Stimulated activated CD8-positive, alpha-beta memory T cell treated with anti-CD3 and anti-CD28 coated beads, Interleukin-4, amount 100 ng/mL, for 24 hours (primary cell): Measurements from ENCODE around the gene ACOXL.

Source experiments
- DNase-seq: peaks from one replicate; pipeline ENCODE4 v3.0.0-alpha.2; 2020; ENCODE audit warnings: low read depth

ACOXL gene

GRCh38 chr2:110875384-110875725 is 143.0 kb downstream of the ACOXL start:
- DNase-seq, result no peak

- DNase-seq, result no peak
Measured at GRCh38 chr2:110876167-110876999, 144.0 kb downstream of the ACOXL start.

GRCh38 chr2:110877031-110877827 is 144.9 kb downstream of the ACOXL start:
- DNase-seq, result no peak

DNA sequence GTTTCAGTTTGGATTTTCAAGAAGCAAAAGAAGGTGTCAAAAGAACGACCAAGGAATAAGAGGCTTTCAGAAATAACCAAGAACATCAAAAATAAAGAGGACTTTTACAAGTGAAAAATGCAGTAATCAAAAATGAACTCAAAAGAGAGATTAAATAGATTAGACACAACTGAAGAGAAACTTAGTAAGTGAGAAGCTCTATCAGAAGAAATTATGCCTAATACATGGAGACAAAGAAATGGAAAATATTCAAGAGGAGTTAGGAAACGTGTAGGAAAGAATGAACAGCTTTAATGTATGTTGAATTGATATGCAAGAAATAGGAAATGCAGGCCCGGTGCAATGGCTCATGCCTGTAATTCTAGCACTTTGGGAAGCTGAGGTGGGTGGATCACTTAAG is 145.8 kb downstream of the ACOXL start:
- DNase-seq, result no peak

DNA sequence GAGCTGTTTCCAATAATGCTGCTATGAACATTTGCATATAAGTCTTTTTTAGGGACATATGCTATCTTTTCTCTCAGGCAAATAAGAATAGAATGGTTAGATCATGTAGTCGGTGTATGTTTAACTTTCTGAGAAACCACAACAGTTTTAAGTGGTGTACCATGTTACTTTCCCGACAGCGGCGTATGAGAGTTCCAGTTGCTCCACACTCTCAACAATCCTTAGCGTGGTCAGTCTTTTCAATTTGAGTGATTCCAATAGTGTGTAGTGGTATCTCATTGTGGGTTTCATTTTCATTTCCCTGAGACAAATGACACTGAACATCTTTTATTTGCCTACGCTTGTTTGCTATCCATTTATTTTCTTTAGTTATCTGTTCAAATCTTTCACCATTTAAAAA is 149.5 kb downstream of the ACOXL start:
- no peak for DNase-seq

GRCh38 chr2:110883406-110883805 is 151.0 kb downstream of the ACOXL start:
- no peak for DNase-seq

DNA sequence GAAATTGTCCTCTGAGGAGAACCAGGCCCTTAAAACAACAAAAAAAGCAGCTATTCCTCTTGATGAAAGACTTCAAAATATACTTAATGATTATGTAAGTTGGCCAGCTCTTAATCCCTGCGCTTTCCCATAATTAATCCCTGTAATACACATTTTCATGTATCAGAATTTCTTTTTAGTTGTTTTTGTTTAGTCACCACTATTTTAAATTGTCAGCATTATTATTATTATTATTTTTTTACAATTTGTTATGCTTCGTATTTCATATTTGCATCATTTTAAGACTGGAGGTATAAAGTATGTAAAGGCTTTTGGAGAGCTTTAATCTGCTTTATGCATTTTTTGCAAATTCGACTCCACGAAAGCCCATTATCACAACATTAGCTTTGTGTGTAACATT is 152.9 kb downstream of the ACOXL start:
- DNase-seq, result no peak

DNA sequence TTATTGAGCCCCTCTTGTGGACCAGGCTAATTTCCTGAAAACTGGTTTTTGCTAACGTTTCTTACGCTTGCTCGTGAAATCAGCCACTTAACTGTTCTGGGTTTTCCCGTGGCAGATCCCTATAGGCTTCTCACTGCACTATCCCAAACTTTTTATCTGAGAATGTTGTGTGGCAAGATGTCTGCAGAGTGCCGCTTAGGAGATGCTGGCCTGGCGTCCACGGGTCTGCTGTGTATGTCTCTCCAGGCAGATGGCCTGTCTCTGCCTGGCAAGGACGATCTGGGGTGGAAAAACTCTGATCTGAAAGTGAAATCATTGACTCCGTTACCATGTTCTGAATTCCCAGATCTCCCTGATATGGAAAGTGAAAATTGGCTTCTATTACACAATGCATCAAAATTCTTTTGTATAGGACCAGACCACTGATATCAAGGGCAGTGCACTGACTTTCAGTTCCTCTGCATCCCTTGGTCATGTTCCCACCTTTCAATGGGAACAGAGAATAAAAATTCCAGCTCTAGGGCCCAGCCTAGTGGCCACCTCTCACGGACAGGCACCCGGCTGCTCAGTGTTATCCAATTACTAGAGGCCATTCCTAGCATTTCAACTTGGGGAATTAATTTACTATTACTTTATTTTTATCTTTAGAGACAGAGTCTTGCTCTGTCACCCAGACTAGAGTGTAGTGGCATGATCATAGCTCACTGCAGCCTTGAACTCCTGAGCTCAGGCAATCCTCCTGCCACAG is 154.6 kb downstream of the ACOXL start:
- no peak for DNase-seq

DNA sequence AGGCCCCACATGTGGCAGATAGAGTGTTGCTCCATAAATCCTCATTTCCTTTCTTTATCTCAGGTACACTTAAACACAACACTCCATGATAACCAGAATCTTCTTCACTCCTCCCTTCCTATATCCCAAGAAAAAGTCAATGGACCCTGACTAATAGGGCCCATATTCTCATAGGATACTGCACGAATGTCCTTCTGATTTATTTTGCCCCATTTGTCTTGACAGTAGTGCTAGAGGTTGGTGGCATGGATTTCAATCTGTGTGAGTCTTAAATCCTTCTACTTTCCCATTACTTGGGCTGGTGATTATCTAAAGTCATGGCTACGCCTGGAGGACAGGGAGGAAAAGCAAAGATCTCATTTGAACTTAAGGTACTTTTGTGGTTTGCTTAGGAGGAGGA is 156.0 kb downstream of the ACOXL start:
- DNase-seq, result no peak

DNA sequence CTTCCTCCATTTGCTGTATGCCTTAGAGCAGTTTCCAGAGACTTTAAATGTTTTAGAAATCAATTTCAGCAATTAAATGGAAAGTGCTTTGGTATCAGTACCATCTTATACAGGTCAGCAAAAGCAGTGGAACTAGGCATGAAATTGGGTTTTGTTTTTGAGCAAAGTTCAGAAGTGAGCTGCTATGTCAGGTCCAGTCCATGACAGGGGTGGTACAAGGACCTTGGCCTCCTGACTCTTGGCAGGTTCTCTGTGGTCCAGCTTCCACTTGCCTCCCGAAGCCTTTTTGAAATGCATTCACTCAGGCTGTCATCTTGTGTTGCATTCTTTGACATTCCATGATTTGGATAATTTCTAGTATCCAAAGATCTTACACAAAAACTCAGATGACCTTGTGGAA is 159.3 kb downstream of the ACOXL start:
- DNase-seq, result no peak

DNA sequence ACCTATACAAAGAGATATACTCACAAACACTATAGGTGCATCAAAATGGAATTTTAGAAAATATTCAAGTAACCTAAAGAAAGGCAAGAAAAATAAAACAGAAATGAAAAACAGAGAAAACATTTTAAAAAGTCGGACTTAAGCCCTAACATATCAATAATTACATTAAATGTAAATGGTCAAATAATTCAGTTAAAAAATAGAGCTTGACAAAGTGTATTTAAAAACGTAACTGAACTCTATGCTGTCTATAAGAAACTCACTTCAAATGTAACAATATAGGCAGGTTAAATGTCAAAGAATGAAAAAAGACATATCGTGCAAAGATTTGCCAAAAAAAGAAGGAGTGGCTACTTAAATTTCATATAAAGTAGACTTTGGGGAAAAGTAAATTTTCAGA is 163.9 kb downstream of the ACOXL start:
- no peak for DNase-seq

GRCh38 chr2:110897966-110898365 is 165.6 kb downstream of the ACOXL start:
- DNase-seq, result no peak

GRCh38 chr2:110900191-110900590 is 167.8 kb downstream of the ACOXL start:
- no peak for DNase-seq

- DNase-seq, result no peak
Measured at GRCh38 chr2:110903548-110903947, 171.2 kb downstream of the ACOXL start.

- DNase-seq, result no peak
Measured at GRCh38 chr2:110904116-110904778, 171.9 kb downstream of the ACOXL start.

- no peak for DNase-seq
Measured at GRCh38 chr2:110904779-110905148, 172.4 kb downstream of the ACOXL start.

- no peak for DNase-seq
Measured at GRCh38 chr2:110905217-110905616, 172.8 kb downstream of the ACOXL start.

DNA sequence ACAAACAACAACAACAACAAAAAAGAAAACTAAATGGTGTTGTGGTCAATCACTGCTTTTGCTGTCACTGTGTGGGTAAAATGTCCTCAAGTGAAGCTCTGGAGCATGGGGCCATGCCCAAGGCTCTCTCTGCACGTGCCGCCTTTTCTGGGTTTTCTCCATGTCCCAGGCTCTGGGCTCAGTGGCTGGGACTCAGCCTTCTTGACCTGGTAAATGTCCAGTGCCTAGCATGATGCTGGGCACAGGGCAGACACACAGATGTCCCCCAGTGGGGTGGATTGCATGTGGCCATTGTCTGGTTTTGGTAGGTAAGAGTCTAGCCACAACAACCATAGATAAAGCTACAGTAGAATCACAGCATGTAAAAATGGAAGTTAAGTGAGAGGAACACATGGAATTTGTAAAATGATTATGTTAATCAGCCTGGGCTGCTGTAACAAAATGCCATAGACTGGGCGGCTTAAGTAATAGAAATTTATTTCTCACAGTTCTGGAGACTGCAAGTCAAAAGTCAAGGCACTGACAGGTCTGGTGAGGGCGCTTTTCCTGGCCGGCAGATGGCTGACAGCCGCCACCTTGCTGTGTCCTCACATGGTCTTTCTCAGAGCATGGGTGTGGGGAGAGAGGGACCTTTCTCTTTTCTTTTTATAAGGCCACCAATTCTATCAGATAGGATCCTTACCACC is 174.4 kb downstream of the ACOXL start:
- no peak for DNase-seq

- no peak for DNase-seq
Measured at GRCh38 chr2:110909501-110909900, 177.1 kb downstream of the ACOXL start.

DNA sequence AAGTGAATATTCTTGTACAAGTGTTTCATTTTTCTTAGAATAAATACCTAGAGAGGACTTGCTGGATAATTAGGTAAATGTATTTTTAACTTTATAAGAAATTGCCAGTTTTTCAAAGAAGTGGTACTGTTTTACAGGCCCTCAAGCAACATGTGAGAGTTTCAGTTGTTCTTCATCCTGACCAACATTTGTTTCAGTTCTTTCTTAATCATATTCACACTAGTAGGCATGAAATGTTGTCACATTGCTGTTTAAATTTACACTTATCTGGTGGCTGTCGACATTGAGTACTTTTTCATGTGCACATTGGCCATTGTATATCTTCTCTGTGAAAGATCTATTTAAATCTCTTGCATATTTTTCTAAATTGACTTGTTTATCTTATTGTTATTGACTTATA is 178.1 kb downstream of the ACOXL start:
- no peak for DNase-seq

GRCh38 chr2:110919738-110920137 is 187.4 kb downstream of the ACOXL start:
- no peak for DNase-seq

- DNase-seq, result no peak
Measured at GRCh38 chr2:110925479-110925878, 193.1 kb downstream of the ACOXL start.
